GM19240 (cell line): ENCODE data around the gene NTRK2.
"Not testable (repeated sequence)": the region's sequence is repeated elsewhere in the genome, so short reads cannot be mapped to it uniquely, and the experiment has no call there.

Experiments
- DNase-seq: peaks from one replicate; pipeline ENCODE4 v3.0.0; 2011; ENCODE audit warnings: low spot score; ENCODE audit not compliant: insufficient read length

Gene NTRK2

DNA sequence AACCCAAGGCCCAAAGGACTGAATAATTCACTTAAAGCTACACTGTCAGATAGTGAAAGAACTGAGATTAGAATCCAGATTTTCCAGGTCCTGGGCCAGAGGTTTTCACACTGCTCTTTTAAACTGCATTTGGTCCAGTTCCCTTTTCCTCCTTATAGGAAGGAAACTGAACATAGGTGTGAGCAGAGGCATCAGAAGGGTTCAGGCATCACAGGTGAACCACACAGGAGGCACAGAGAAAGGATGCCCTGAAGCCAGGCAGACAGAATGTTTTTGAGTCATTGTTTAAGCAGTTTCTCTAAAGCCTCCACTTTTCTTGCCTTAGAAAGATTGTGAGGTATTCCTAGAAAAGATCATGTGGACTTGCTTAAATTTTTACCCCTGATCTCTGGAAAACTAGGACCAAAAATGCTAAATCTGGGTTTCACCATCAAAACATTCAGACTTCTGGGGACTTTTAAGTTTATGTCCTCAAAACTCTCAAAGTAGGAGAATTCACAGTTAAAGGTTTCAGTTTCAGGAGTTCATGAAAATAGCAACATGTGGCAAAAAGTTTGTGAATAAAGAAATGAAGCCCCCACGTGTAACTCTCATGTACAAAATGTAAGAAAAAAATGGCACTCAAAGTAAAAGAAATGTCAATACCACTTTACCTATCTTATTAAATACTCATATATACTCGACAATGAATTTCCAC is 386.1 kb downstream of the NTRK2 start:
- DNase-seq: no peak

DNA sequence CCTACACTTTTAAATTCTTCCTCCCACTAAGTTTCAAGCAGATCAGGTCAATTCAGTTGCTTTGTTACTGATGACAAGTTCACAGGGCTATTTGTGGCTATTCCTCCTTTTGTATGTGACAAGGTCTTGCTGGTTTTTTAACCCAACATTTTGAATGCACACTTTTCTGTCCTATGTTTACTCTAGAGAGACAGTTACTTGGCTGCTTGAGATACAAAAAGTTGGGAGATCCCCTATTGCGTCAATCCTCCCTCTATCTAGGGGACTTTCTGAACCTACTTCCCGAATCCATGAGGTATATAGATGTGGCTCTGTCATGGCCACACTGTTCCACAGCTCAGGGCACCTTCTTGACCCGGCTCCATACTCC is 386.7 kb downstream of the NTRK2 start:
- DNase-seq: no peak

GRCh38 chr9:85061969-85062368 is 392.4 kb downstream of the NTRK2 start:
- no peak for DNase-seq

- DNase-seq: no peak
These were observed 393.0 kb downstream of the NTRK2 start for GRCh38 chr9:85062385-85063022.

GRCh38 chr9:85064811-85065371 is 395.4 kb downstream of the NTRK2 start:
- no peak for DNase-seq

DNA sequence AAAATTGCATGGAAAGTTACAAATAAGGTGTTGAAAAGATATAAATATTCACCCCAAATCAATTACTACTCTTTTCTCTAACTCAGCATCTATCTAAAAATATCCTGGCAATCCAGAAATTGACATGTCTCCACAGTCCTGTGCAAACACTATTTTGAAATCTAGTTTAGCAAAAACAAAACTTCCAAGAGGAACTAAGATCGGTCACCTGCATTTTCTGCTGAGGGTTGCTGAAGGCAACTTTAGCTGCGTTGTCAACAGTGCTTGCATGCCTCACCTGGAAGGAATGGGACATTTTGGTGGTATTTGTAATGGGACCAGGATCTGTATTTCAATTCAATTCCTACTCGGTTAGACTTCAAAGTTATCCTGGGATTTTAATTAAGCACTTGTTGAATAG is 398.3 kb downstream of the NTRK2 start:
- no peak for DNase-seq

DNA sequence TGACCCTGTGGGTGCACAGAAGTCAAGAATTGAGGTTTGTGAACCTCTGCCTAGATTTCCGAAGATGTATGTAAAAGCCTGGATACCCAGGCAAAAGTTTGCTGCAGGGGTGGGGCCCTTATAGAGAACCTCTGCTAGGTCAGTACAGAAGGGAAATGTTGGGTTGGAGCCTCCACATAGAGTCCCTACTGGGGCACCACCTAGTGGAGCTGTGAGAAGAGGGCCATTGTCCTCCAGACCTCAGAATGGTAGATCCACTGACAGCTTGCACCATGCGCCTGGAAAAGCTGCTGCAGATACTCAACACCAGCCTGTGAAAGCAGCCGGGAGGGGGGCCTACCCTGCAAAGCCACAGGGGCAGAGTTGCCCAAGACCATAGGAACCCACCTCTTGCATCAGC is 399.9 kb downstream of the NTRK2 start:
- DNase-seq: not testable (repeated sequence)
